GM19193 (cell line): ENCODE results near the gene AP2M1.

Experiments used
- POLR2A ChIP-seq: IDR thresholded peaks from 4 replicates; pipeline ENCODE4 v1.6.1; 2011; ENCODE audit not compliant: insufficient read depth, insufficient read length; ENCODE audit errors: extremely low read depth

AP2M1 gene

DNA sequence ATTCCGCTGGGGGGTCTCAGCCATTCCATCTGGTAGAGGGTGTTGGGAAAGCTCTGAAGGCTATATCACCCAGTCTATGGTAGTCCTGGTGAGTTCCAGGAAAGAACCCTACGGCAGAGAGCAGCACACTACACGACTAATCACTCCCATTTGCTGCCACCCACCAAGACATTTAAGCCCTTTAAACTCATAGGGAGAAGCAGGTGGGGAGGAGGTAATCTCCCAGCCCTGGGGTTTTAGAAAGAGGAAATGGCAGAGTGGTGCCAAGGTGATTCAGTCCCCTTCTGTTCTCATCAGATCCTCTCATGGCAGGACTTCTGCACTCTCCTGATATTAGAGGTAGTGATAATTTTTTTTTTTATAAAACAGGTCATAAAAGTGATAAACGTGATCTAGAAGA lies 44.2 kb downstream of the AP2M1 start:
- no peak for TF ChIP-seq POLR2A

DNA sequence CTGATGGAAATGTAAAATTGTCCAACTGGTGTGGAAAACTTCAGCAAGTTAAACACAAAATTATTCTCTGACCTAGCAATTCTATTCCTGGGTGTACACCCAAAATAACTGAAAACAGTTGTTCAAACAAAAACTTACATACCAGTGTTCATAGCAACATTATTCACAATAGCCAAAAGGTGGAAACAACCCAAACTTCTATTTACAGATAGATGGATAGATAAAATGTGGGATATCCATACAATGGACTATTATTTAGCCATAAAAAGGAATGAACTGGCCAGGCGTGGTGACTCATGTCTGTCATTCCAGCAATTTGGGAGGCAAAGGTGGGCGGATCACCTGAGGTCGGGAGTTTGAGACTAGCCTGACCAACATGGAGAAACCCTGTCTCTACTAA lies 47.9 kb downstream of the AP2M1 start:
- TF ChIP-seq POLR2A, result no peak

DNA sequence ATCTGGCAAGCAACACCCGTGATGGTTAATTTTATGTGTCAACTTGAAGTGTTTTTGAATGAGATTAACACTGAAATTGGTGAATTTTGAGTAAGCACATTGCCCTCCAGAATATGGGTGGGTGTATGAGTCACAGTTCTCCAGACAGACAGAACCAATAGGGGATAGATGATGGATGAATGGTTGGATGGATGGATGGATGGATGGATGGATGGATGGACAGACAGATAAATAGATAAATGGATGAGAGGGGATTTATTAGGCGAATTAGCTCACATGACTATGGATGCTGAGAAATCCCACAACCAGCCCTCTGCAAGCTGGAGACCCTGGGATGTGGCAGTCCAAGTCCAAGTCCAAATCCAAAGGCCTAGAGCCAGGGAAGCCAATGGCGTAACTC lies 49.3 kb downstream of the AP2M1 start:
- TF ChIP-seq POLR2A, result no peak

DNA sequence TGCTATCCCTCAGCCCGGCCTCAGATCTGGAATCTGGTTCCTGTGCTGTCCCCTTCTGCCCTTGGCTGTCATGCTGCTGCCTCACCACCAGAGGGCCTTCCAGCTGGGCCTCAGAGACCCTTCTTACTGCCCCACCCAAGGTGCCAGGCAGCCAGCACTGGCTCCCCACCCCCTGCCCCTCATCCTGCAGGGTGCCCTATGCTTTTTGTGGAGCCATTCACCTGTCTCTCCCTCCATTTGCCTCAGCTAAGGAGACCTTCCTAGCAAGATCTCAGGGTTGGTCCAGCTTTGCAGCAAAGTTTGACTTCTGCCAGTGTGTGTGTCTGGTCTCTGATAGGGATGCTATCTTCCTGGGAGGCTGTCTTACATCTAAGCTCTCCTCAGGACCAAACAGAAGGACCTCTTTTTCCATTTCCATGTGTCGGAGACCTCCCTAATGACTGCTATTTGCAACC lies 52.9 kb downstream of the AP2M1 start:
- TF ChIP-seq POLR2A, result no peak

DNA sequence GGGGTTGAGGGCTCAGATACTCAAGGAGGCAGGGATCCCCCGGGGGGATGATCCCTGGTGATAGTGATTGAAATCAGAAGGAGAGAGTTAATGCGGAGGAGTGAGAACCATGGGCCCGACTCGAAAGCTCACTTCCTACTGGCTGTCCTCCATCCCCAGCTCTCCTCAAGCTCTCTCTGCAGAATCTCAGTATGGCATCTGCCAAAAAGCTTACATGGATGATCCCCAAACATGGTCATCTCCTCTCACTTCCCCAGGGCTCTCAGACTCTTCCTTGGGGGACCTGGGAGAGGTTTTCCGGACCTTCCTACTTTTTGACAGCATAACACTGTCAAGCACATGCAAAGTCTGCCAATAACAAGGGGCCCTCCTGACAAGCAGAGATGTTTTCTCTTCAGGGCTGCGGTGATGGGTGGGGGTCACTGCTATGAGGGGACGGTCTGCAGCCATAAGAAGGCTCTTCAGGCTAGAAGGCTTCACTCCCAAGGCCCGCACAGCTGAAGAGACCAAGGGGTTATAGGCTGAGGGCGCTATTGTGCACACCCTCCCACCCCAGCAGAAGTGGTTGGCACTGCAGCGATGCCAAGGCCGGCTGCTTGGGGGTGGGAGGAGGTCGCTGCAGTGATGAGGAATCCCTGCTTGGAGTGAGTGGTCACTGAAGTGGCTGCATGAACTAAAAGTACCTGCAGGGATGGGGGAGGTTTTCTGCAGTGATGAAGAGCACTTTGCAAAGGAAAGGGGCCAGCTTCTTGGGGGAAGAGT lies 53.9 kb downstream of the AP2M1 start:
- TF ChIP-seq POLR2A, result no peak

DNA sequence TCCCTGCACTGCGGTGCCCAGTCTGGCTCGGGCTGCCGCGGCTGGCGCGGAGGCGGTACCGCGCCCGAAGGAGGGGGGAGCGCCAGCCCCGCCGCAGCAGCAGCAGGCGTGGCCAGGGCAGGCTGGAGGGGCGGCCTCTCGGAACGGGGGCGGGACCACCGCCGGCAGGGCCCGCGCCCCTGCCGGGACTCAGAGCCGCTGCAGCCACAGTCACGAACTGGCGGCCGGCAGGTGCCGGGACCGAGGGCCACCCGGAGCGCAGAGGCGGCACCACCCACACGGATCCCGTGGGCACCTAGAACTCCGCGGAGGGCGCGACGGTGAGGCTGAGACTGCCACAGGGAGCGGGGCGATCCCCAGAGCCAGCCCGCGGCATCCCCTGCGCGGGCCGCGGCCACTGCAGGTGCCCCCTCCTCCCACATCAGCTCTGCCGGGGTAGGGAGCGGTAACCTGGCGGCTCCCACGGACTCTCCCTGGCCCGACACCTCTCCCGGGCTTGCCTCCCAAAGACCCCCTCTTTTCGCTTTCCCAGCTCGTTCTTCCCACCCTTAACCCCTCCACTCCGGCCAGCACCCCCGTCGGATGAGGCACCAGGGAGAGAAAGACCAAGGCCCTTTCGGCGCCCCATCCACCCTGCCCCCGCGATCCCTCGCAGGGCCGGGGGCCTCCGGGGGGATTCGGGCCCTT lies 54.9 kb downstream of the AP2M1 start, which contains the start of gene VWA5B2:
Gene VWA5B2, plus strand, starts transcription at position 192 of the 687 bp plus-strand sequence. CDS start 944 bp downstream, outside the sequence.
- TF ChIP-seq POLR2A, result no peak

DNA sequence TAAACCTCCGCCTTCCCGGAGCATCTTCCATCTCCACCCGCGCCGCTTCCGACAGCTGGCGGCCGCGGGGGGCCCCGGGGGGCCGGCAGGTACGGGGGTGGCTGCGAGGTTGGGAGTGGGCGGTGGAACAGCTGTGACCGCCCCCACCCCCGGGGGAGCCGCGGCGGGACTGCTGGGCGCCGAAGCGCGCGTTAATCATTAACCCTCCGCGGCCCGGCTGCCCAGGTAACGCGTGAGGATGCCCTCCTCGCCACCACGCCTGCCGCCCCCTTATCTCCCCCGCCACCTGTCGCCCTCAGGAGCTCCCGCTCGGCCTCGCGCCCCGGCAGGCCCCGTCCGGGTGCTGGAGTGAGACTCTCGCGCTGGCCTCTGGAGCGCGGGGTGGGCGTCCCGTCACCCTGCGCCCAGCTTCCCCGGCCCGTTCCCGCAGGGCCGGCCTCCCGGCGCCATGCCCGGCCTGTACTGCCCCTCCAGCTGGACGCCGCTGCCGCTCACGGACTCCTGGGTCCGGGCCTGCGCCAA lies 55.5 kb downstream of the AP2M1 start:
- no peak for TF ChIP-seq POLR2A

DNA sequence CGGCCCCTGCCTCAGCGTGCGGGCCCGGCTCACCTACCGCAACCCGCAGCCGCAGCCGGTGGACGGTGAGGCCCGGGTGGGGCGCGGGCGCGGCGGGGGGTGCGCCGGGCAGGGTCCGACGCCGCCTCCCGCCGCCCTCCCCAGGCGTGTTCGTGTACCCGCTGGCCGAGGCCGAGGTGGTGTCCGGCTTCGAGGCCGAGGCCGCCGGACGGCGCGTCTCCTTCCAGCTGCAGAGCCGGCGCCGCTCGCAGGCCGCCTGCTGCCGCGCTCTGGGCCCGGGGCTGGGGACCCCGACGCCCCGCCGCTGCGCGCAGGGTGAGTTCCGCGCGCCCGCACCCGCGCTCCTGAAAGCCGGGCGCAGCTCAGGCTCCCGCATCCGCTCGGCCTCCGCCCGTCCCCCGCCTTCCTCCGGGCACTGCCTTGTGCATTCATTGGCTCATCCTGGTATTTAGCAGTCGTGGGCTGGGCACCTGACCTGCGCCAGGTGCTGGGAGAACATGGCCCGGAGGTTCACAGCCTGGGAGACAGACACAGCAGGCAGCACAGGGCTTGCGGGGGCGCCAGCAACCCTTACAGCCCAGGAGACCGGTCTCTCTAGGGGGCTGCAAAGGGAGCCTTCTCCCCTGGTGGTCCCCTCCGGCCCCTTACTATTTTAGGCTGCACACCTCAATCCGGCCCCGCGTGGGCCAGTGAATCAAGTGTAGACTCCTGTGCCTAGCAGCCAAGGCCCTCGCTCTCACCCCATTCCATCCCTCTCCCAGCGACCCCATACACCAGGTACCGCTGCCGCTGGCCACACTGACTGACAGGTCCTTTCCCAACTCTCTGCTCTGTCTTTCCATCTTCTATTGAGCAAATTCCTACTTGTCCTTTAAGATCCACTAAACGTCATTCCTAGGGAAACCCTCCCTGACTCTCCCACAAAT lies 56.2 kb downstream of the AP2M1 start:
- no peak for TF ChIP-seq POLR2A

DNA sequence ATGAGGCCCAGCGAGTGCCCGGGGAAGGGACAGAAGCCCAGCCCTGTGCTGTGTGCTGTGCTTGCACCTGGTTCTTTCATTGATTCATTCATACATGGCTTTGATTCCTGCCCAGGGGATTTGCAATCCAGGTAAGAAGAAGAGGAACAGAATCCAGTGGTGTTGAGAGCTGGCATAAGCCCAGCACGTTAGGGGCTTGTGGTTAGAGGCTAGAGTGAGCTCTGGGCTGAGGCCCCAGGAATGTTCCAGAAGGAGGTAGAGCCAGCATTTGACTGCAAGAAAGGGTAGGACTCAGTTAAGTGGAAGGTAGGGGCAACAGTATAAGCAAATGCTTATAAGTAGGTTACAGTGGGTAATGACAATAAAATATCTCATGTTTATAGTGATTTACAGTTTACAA lies 57.0 kb downstream of the AP2M1 start:
- TF ChIP-seq POLR2A, result no peak

DNA sequence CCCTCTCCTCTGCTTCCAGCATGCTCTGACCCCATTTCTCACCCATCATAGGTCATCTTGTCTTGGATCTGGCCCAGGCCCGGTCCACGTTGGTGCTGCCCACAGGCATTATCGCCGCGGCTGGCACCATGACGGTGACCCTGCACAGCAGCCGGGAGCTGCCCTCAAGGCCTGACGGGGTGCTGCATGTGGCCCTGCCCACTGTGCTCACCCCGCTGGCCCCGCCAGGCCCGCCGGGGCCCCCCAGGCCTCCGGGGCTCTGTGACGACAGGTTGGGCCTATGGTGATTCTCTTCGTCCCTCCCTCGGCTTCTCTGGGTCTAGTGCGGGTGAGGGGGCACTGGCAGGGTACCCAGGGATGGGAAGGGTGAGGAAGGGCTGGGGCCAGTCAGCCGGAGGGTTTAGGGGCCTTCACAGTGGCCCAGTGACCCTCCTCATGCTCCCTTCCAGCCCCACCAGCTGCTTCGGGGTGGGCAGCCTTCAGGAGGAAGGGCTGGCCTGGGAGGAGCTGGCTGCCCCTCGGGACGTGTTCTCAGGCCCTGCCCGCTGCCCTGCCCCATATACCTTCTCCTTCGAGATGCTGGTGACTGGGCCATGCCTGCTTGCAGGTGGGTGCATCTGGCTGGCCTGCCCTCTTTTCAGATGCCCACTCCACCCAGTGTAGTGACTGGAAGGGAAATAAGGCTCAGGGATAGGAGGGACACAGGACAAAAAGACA lies 58.6 kb downstream of the AP2M1 start:
- no peak for TF ChIP-seq POLR2A
